DOHH2 (cell line): Measurements from ENCODE around the gene ZER1.
"Not testable (repeated sequence)": the region's sequence is repeated elsewhere in the genome, so short reads cannot be mapped to it uniquely, and the experiment has no call there.

ENCODE experiments used
- CTCF ChIP-seq: fragments of 200-600 bp; sonication (generic); IDR thresholded peaks from one replicate; pipeline ENCODE4 v1.5.1; 2014; ENCODE audit warnings: antibody characterized with exemption, mild to moderate bottlenecking, low read depth, low read length; ENCODE audit not compliant: poor library complexity, severe bottlenecking
- EZH2phosphoT487 ChIP-seq: fragments of 200-600 bp; sonication (generic); IDR thresholded peaks from 2 replicates; pipeline ENCODE4 v1.6.1; 2017; ENCODE audit warnings: borderline replicate concordance, mild to moderate bottlenecking, antibody characterized with exemption, low read length, moderate library complexity, mixed read lengths

- TF ChIP-seq CTCF, EZH2phosphoT487: not testable (repeated sequence)
Measured at GRCh38 chr9:128699096-128699795, 72.5 kb downstream of the ZER1 start.
